Fibroblast of skin of right quadriceps (primary cell): ENCODE data around the gene EIF4B.

Source experiments
- DNase-seq: peaks from one replicate; pipeline ENCODE4 v3.0.0-alpha.2; 2013

EIF4B gene

GRCh38 chr12:53047221-53048032 is 41.2 kb downstream of the EIF4B start:
- peak; percentile 93 for DNase-seq

GRCh38 chr12:53048033-53048779 is 42.0 kb downstream of the EIF4B start:
- peak; percentile 37 for DNase-seq

GRCh38 chr12:53048780-53049401 is 42.6 kb downstream of the EIF4B start:
- peak; percentile 66 for DNase-seq

- DNase-seq = peak; percentile 63
Observed at GRCh38 chr12:53049571-53050318, 43.5 kb downstream of the EIF4B start, which contains the start of gene TNS2. TSS of gene TNS2 (plus strand) at chr12:53050065. CDS start at chr12:53050186, 121 bp downstream.

- DNase-seq = no peak
Observed at GRCh38 chr12:53050426-53051057, 44.3 kb downstream of the EIF4B start.

- DNase-seq = peak; percentile 50
Observed at GRCh38 chr12:53051058-53051880, 45.0 kb downstream of the EIF4B start.

GRCh38 chr12:53051881-53052412 is 45.7 kb downstream of the EIF4B start:
- DNase-seq = no peak

GRCh38 chr12:53052419-53053217 is 46.4 kb downstream of the EIF4B start:
- peak; percentile 75 for DNase-seq

- DNase-seq = no peak
Observed at GRCh38 chr12:53053218-53054111, 47.2 kb downstream of the EIF4B start.

GRCh38 chr12:53054112-53054878 is 48.0 kb downstream of the EIF4B start:
- peak; percentile 89 for DNase-seq

GRCh38 chr12:53055471-53056266 is 49.4 kb downstream of the EIF4B start:
- DNase-seq = no peak

- no peak for DNase-seq
Observed at GRCh38 chr12:53056296-53056695, 50.0 kb downstream of the EIF4B start.

- DNase-seq = no peak
Observed at GRCh38 chr12:53056901-53057300, 50.6 kb downstream of the EIF4B start.

- no peak for DNase-seq
Observed at GRCh38 chr12:53057816-53058500, 51.7 kb downstream of the EIF4B start.

- no peak for DNase-seq
Observed at GRCh38 chr12:53058674-53059433, 52.6 kb downstream of the EIF4B start.
